Gastrocnemius medialis (tissue), 4 donors: ENCODE data around the gene CUEDC2. TPM values are rescaled to one million over a fixed set of nuclear protein-coding genes. Genes with fewer than 3 reads are reported as not detected.

Source experiments
- ATAC-seq, 2 donors: fragments of 150-250 bp; one replicate each; pipeline ENCODE4 v1.9.1; 2016
- DNase-seq, 2 donors: peaks; one replicate each; pipeline ENCODE4 v3.0.0-alpha.2; 2019
- H3K27ac ChIP-seq, 4 donors: fragments of 200-600 bp; sonication (generic); 1 replicate in 1 of 4; 2 replicates in 3 of 4; pipeline ENCODE4 v1.5.1; 2016 to 2018; ENCODE audit warnings: mild to moderate bottlenecking in 2 of 4, moderate library complexity in 1 of 4
- H3K27me3 ChIP-seq, 3 donors: fragments of 200-600 bp; sonication (generic) in 2 of 3; 1 replicate in 1 of 3; 2 replicates in 2 of 3; pipeline versions ENCODE4 v1.5.1 to v1.6.0; 2016 to 2019; ENCODE audit warnings: mild to moderate bottlenecking in 1 of 3, moderate library complexity in 1 of 3
- H3K36me3 ChIP-seq, 2 donors: fragments of 200-600 bp; sonication (generic) in 1 of 2; one replicate each; pipeline ENCODE4 v1.5.1; 2017 to 2018
- H3K4me1 ChIP-seq, 2 donors: fragments of 200-600 bp; sonication (generic) in 1 of 2; one replicate each; pipeline ENCODE4 v1.5.1; 2016 to 2017; ENCODE audit warnings: mild to moderate bottlenecking in 2 of 2
- H3K4me3 ChIP-seq, 4 donors: fragments of 200-600 bp; sonication (generic) in 3 of 4; 1 replicate in 1 of 4; 2 replicates in 3 of 4; pipeline ENCODE4 v1.5.1; 2016 to 2019; ENCODE audit warnings: mild to moderate bottlenecking in 2 of 4
- H3K9me3 ChIP-seq, 3 donors: fragments of 200-600 bp; sonication (generic) in 2 of 3; 1 replicate in 1 of 3; 2 replicates in 2 of 3; pipeline ENCODE4 v1.5.1; 2016 to 2019
- CTCF ChIP-seq, 5 experiments: fragments of 450-650 bp in 3 of 5; fragments of 200-600 bp in 2 of 5; sonication (generic) in 2 of 5; IDR thresholded peaks in 4 of 5; conservative IDR thresholded peaks in 1 of 5; 1 replicate in 4 of 5; 2 replicates in 1 of 5; pipeline ENCODE4 v1.5.1; 2016 to 2019; ENCODE audit warnings: antibody characterized with exemption in 5 of 5, mild to moderate bottlenecking in 3 of 5, moderate library complexity in 3 of 5
- POLR2A ChIP-seq, 2 donors: fragments of 450-650 bp; IDR thresholded peaks; one replicate each; pipeline ENCODE4 v1.6.1; 2017; ENCODE audit warnings: antibody characterized with exemption in 2 of 2, mild to moderate bottlenecking in 2 of 2, moderate library complexity in 2 of 2
- in situ Hi-C, 4 donors: fragments of 200-750 bp; cut with MboI; loops; one replicate each; pipeline versions ENCODE4 v1.15.0 to v1.8.0; 2017; ENCODE audit warnings: low sequenced_read_pairs in 4 of 4
- intact Hi-C: fragments of 100-400 bp; cut with DNase I; formaldehyde crosslinking; loops from one replicate; pipeline ENCODE4 v1.15.1; 2023; ENCODE audit warnings: low total_unique reads
- total RNA-seq, 4 donors: library from RNA; depleted of rRNA; stranded (reverse); fragments of >200 nt; gene quantifications; one replicate each; pipeline versions ENCODE4 v1.1.0 to v1.2.3, GENCODE V29; 2016

Gene CUEDC2
- total RNA-seq, 4 donors from 2014 or later, result 51.6 to 83.1 (median 70.2) TPM

- Histone ChIP-seq H3K9me3 (no peaks in the 10 kb centered on the region), H3K4me3 (no peak overlapping the region), H3K4me1 (no peaks in the 10 kb centered on the region), H3K27ac (no peak overlapping the region), H3K36me3 (peaks cover 0 to 23% of the 10 kb centered on the region in 2 donors), H3K27me3 (peaks cover 26 to 27% (median 27%) of the 10 kb centered on the region in 3 donors)
- intact Hi-C loops, result no loop called here
- DNase-seq, result no peak
- no peak for ATAC-seq
- in situ Hi-C loops, result no loop called here
- no peak for TF ChIP-seq CTCF (IDR thresholded peaks at IDR 0.05 in 4 of 5, conservative IDR thresholded peaks at IDR 0.05 in 1 of 5)
- no peak for TF ChIP-seq POLR2A (IDR thresholded peaks at IDR 0.05)
Observed at GRCh38 chr10:102405108-102405571, 27.2 kb downstream of the CUEDC2 start.

- Histone ChIP-seq H3K9me3 (no peaks in the 10 kb centered on the region), H3K36me3 (peaks cover 0 to 23% of the 10 kb centered on the region in 2 donors), H3K4me3 (no peak overlapping the region), H3K4me1 (peaks cover 4% of the 10 kb centered on the region in 2 donors), H3K27me3 (peaks cover 20 to 21% (median 21%) of the 10 kb centered on the region in 3 donors), H3K27ac (no peak overlapping the region)
- in situ Hi-C loops (no loop called here), intact Hi-C loops (no loop called here)
- TF ChIP-seq CTCF (IDR thresholded peaks at IDR 0.05 in 4 of 5, conservative IDR thresholded peaks at IDR 0.05 in 1 of 5) (no peak), POLR2A (IDR thresholded peaks at IDR 0.05) (no peak)
- ATAC-seq, result no peak
- no peak for DNase-seq
Observed at GRCh38 chr10:102404361-102405107, 27.8 kb downstream of the CUEDC2 start.

DNA sequence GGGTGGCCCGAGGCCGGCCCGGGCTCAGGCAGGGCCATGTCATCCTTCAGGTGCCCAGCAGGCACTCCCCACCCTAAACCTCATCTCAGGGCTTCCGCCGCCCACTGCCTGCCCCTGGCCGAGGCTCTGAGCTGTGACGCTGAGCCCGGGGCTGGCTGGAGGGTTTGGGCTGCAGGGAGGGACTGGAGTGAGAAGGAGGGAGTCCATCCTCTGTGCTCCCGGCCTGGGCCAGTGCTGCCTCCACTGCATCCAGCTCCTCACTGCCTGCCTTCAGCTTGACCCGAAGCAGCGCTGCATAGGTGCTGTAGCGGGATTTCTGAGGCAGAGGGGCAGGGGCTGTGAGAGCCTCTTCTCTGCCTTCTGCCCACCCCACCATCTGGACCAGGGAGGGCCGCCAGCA, 29.3 kb downstream of the CUEDC2 start:
- no peaks in the 10 kb centered on the region for H3K9me3 ChIP-seq
- in situ Hi-C loops, result no loop called here
- no peak overlapping the region for H3K27ac ChIP-seq
- intact Hi-C loops, result no loop called here
- H3K36me3 ChIP-seq, result peaks cover 0 to 30% of the 10 kb centered on the region in 2 donors
- peaks cover 10 to 12% of the 10 kb centered on the region in 2 donors for H3K4me1 ChIP-seq
- ATAC-seq (no peak), DNase-seq (no peak)
- H3K4me3 ChIP-seq, result no peak overlapping the region
- TF ChIP-seq CTCF (IDR thresholded peaks at IDR 0.05 in 4 of 5, conservative IDR thresholded peaks at IDR 0.05 in 1 of 5), result no peak
- no peak for TF ChIP-seq POLR2A (IDR thresholded peaks at IDR 0.05)
- H3K27me3 ChIP-seq, result peaks cover 9 to 10% (median 9%) of the 10 kb centered on the region in 3 donors

GRCh38 chr10:102402512-102402896, 29.9 kb downstream of the CUEDC2 start:
- Histone ChIP-seq H3K36me3 (peaks cover 0 to 33% of the 10 kb centered on the region in 2 donors), H3K4me1 (peaks cover 10 to 12% of the 10 kb centered on the region in 2 donors), H3K4me3 (no peak overlapping the region), H3K27ac (no peak overlapping the region), H3K27me3 (peaks cover 3 to 5% (median 3%) of the 10 kb centered on the region in 3 donors), H3K9me3 (no peaks in the 10 kb centered on the region)
- no peak for TF ChIP-seq POLR2A (IDR thresholded peaks at IDR 0.05)
- TF ChIP-seq CTCF (IDR thresholded peaks at IDR 0.05 in 4 of 5, conservative IDR thresholded peaks at IDR 0.05 in 1 of 5), result no peak
- in situ Hi-C loops, result no loop called here
- intact Hi-C loops, result no loop called here
- no peak for ATAC-seq
- no peak for DNase-seq
